ENCODE results near the gene DCD.
"Not testable (repeated sequence)": the region's sequence is repeated elsewhere in the genome, so short reads cannot be mapped to it uniquely, and the experiment has no call there.

Gene DCD

DNA sequence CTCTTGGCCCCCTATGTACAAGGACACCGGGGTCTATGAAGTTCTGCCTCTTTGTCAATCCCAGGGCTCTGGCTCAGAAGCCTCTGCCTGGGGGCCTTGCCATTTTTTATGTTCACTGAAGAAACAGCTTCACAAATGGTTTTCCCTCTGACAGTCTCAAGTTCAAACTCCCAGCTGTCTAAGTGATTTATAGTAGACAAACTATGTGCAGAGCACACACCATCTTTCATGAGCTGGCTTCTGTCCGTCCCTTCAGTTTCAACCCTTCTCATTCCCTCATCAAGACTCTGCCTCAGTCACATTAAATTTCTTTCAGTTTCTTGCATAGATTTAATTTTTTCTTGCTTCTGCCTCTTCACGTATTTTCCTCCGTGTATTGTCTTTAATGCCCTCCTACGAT lies 2.7 kb upstream of the DCD start:
- no peak for DNase-seq

DNA sequence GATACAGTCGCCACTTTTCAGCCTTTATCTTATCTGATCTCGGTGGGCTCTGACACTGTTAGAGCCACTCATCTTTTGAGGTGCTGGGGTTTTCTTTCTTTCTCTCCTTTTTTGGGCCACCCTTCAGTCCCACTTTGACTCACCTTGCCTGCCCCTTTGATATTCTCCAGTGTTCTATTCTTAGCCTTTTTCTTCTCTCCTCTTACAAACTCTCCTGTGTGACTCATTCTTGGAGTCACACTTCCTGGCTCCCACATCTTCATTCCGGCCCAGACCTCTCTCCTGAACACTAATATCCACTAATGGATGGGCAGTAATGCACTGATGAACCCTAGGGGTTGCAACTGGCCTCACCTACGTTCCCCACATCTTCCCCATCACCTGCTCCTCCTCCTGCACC lies 2.2 kb upstream of the DCD start:
- no peak for DNase-seq

DNA sequence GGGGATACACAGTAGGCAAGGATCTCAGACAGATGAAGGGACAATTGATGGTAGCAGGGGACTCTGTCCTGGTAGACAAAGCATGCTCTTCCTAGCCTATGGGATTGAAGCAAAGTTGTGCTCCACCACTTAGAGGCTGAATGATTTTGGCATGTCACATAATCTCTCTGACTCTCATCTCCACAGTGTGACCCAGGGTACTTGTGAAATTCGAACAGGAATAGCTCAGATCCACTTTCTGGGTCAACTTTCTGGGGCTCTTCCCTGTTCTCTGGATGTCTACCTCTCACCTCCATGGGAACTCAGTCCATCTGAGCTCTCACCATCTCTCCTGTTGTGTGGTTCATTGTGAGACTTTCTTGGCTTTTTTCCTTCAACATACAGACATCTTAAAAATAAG lies 1.7 kb upstream of the DCD start:
- no peak for DNase-seq

DNA sequence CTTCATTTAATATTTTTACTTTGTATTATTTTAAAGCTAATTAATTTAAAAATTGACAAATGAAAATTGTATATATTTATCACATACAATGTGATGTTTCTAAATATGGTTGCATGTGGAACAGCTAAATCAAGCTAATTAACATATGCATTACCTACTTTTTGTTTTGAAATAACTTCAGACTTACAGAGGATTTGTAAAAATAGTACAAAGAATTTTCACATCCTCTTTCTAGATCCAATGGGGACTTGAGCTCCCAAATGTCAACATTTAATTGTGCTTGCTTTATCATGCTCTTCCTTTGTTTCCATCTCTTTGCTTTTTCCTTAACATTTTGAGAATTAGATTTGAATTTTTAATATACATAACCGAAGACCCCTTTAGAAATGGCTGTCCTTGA lies 6.6 kb downstream of the DCD start:
- DNase-seq = no peak

DNA sequence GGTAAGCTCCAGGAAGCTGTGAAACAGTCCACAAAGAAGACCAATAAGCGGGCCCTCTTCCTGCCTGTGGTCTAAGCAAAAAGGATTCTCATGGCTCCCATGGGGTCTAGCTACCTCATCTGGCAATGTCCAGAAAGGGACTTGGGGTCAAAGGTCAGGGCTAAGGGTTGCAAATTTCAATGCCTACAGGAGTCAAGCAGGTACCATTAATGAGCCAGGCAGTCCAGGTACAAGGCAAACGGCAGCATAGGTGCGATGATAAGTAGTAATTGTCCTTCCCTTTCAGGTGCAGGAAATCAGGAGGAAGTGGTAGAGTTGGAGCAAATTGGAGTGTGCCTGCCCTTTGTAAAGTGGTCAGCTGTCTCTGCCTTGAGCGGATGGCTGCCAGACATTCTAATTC lies 7.1 kb downstream of the DCD start:
- DNase-seq = no peak

DNA sequence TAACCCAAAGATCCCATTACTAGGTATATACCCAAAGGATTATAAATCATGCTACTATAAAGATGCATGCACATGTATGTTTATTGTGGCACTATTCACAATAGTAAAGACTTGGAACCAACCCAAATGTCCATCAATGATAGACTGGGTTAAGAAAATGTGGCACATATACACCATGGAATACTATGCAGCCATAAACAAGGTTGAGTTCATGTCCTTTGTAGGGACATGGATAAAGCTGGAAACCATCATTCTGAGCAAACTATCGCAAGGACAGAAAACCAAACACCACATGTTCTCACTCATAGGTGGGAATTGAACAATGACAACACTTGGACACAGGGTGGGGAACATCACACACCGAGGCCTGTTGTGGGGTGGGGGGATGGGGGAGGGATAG lies 9.1 kb downstream of the DCD start:
- not testable (repeated sequence) for DNase-seq

DNA sequence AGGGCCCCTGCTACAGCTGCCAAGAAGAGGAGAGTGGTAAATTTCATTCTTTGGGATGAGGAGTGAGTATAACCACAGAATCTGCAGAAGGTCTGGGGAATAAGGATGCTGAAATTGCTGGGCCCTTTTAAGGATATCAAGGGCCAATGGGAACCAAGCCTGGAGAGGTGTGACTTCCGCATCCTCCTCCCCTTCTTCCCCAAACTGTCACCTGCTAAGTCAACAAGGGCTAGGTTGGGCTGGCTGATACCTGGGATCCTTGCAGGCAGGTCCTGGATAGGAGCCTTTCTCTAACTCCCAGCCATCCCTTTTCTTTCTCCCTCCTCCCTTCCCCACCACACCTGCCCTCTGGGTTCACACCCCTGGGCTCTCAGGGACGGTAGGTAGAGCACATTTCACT lies 13.4 kb downstream of the DCD start, which contains the start of gene LACRT:
TSS of gene LACRT (minus strand) at position 101 of the 400 bp plus-strand sequence. CDS start at position 47, 54 bp downstream.
- DNase-seq = no peak

DNA sequence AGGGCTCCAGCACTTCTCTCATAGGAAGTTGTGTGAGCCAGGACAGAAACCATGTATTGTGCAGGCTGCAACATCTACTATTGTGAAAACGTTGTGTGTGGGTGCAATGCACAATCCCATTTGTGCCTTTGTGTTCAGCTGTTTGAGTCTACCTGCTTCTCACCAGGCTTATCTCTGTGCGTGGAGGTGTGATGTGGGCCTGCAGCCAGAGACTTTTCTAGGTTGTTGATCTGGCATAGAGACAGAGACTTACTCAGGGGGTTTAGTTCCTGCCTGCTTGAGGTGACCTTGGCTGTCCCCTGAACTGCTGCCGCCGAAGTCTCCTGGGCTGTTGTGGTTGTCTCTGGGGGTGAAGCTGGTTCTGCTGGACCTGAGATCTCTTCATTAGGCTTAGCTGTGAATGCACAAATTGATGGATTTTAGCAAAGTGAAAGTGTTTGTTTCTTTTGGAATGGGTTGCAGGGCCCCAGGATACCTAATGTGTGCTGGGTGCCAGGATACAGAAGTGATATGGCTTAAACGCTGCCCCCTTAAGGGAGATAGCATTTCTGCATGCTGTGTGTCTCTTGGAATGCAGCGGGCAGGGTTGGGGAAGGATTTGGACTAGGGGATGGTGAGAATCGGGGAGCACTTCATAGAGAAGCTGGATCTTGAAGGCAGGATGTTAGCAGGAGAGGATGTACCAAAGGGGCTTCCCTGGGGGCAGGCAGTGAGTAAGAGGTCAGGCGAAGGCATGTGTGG lies 16.0 kb downstream of the DCD start:
- DNase-seq = no peak

DNA sequence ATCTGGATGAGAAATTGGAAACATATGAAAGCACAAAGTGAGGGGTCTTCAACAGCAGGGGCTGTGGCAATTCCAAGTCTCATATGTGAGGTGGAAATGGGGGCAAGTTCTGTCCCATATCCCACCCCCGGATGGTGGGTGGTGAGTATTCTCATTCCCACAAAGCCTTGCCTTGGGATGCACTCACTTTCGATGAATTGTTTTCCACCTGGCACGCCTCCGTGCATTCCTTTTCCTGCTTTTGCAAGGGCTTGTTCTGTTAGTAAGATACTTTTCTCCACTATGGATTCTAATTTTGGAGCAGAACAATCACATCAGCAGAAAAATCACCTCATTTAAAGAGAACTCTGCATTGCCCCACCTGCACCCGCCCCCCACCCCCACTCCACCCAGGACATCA lies 16.6 kb downstream of the DCD start:
- DNase-seq = no peak

DNA sequence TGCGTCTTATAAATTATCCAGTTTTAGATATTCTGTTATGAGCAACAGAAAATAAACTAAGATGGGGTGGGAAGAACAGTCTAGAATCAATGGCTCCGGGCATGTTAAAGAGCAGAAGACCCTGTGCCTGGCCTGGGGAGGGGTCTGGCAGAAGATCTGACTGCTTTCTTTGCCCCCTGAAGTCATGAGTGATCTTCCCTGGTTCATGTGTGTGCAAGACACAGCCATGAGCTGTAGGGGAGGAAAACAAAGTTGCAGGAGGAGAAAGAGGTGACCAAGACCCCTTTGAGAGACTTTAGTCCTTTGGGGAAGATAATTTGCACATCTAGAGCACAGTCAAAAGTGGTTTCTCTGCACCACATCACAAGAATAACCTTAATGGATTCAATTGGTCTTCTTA lies 18.2 kb downstream of the DCD start:
- DNase-seq = no peak

DNA sequence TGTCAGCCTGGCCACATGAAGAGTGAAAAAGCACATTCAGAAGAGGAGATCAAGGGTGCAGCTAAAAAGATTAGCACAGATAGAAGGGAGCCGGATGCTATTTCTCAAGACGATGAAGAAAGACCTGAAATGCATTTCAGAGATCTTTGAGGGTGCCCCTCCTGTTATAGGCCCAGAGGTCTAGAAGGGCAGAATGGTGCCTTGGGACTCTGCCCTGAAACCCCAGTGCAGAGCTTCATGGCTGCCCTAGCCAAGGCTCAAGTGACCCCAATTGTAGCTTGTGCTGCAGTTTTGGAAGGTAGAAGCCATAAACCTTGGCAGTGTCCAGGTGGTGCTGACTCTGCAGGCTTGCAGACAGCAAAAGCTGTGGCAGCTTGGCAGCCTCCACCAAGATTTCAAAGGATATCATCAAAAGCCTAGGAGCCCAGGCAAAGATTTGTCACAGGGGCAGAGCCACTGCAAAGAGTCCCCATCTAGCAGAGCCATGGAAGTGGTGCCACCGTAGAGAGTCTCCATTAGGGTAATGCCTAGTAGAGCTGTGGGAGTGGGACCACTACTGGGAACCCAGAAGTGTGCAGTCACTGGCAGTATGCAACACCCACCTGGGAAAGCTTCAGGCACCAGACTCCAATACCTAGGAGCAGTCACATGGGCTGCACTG lies 19.8 kb downstream of the DCD start:
- no peak for DNase-seq

DNA sequence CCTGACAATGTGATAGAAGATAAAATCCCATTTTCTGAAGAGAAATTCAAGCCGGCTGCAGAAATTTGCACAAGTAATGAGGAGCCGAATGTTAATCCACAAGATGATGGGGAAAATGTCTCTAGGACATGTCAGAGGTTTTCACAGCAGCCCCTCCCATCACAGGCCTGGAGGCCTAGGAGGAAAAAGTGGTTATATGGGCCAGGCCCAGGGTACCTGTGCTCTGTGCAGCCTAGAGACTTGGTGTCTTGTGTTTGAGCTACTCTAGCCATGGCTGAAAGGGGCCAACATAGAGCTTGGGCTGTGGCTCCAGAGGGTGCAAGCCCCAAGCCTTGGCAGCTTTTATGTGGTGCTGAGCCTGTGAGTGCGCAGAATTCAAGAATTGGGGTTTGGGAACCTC lies 20.9 kb downstream of the DCD start:
- DNase-seq = no peak

DNA sequence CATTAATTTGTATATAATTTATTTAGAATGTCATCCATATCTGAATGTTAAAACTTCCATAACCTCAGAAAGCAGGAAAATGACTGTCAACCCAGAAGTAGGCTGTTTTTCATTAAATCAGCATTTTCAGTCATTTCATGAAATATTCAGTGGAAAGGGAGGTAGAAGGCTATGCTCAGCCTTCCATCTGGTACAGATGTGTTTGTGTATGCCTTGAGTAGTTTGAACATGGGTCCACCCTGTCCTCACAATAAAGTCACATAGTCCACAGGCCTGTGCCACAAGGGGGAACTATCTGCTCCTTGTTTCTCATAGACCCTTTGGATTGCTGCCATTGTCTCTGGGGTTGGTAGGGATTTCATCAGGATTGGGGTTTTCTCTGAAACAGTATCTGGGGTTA lies 22.6 kb downstream of the DCD start:
- DNase-seq = no peak

DNA sequence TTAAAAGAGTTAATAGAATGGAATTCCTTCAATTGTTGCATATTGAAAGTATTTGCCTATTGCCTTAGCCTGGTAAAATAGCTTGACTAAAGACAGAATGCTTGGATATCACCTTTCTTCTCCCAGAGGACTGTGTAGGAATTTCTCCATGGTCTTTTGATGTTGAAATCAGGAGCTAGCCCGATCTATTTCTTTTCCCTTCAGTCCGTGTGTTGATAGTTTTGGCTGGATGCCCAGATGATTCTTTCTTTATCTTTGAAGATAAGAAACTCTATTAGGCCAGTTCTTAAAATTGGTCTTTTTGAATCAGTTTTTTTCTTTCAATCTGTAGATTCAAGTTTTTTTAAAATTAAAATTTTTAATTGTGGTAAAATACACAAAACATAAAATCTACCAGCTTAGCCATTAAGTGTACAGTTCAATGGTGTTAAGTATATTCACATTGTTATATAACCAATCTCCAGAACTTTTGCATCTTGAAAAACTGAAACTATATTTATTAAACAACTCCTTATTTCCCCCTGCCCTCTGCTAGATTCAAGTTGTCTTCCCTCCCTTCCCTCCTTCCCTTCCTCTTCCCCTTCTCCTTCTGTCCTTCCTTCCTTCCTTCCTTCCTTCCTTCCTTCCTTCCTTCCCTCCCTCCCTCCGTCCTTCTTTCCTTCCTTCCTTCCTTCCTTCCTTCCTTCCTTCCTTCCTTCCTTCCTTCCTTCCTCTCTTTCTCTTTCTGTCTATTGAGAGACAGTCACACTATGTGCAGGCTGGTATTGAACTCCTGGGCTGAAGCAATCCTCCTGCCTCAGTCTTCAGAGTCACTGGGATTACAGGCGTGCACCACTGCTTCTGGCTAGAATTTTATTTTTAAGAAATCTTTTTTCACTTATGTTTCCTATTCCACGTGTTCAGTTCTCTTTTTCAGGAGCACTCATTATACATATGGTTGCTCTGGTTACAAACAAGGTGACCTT lies 23.6 kb downstream of the DCD start:
- no peak for DNase-seq

DNA sequence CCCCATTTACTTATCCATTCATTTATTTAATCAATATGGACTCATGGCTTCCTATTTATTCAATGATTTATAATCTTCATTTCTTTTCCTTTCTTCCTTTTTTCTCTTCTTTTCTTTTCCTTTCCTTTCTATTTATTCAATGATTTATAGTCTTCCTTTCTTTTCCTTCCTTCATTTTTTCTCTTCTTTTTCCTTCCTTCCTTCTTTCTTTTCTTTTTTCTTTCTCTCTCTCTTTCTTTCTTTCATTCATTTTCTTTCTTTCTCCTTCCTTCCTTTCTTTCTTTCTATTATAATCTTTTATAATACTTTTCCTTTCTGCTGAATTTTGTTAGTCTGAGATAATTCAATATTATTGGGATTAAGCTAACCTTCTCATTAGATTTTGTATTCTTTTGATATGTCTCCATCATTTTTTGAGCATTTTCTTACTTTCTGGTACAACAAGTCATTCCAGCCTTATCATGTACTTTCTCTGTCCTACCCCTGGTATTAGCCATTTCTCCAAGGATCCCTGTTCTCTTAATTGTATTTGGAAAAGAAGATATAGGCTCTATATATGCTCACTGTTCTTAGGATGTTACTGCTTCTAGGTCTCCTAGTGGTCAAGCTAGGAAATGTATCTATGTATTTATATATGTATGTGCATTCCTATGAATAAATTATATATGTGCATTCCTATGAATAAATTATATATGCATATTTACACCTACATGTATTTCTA lies 25.5 kb downstream of the DCD start:
- no peak for DNase-seq

DNA sequence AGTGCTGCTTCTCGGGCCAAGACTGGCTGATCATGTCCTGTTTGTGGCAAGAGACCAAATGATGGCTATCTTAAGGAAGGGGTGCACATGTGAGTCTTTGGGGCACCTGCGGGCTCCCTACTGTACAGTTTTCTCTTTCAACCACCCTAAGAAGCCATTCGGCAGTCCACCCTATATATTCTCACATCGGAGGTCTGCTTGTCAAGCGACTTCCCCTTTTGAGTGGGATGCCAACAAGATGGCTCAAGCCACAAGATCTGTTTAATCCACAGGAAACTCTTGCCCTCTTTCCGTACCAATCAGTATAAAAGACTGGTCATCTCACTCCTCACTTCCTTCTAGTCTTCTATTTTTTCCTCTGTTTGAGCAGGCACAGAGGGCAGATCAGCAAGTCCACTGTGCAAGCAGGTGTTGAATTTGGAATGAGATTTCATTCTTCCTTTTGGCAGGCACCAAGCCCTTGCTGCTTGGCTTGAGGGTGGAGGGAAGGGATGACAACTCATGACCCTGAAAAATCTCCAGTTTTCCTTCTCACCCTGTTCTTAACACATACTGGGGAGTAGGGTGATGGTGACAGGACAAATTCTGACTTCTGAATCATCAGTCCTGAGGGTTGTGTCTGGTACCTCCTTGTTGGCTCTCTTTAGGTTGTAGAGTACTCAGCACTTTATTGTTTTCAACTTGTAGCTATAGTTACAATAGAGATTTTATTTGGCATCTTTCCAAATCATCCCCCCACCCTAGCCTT lies 31.1 kb downstream of the DCD start:
- DNase-seq = no peak

DNA sequence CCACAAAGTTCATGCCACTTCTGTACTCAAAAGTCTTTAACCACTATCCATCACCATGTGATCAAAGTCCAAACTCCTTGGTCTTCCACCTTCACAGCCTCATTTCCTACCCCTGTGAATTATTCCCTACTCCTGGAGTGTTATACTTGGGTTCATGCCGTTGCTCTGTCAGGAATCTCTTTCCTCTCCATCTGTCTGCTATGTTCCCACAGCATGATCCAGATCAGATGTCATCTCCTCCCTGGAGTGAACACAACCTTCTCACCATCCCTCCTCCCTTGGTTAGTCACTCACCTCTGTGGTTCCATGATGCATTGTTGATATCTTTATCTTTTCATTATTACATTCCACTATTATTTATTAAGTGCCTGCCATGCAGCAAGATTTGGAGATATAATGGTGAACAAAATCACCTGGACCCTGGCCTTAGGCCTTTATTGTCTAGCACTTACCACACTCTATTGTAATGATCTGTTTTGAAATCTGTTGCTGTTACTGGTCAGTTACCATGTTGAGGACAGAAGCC lies 35.9 kb downstream of the DCD start:
- DNase-seq = no peak

DNA sequence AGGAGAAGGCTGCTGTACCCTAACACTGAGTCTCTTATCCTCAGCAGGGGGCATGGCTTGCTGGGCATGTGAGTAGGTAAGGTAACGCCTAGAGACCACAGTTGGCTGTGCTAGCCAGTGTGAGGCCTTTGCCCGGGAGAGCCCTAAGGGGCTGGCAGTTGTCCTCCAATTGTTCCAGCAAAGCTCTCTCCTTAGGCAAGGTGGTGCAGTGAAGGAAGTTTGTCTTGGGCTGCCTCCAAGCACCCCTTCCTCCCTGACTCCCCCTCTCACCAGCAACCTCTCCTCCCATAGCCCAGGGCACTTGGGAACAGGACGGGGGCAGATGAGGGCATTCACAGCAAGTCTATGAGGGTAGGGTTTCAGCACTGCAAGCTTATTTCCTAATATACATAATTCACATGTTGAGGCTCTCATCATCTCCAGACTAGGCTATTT lies 36.4 kb downstream of the DCD start:
- no peak for DNase-seq

DNA sequence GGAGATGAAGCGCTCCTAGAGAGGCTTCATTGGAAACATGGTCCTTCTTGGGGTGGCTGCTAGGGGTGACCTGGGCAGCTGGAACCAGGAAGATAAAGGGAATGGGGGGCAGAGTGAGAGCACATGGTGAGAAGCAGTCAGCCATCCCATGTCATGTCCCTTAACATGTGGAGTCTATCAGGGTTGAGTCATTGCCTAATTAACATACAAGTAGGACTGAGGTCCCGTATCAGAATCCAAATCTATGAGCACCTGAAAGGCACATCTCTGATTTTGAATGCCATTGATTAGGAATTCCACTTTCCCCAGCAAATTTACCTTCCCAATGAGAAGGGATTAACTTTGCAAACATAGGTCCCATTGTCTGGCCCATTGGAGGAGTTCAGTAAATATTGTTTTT lies 39.4 kb downstream of the DCD start:
- DNase-seq = no peak

DNA sequence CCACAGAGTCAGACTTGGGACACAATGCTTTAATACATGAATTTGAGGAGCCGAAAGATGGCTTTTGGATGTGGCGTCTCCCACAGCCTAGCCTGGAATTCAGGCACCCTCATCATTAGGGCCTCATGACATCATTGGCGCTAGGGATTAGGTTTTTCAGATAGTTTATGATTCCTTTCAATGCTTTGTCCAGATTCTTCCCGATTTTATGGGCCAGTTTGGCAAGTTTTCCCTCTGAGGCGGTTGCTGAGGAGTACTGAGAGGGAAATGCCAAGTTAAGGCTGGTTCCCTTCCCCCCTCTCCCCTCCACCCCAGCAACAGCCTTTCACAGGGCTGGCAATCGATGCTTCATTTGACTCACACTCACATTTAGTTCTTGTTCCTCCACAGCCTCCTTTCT lies 40.0 kb downstream of the DCD start:
- DNase-seq = no peak

DNA sequence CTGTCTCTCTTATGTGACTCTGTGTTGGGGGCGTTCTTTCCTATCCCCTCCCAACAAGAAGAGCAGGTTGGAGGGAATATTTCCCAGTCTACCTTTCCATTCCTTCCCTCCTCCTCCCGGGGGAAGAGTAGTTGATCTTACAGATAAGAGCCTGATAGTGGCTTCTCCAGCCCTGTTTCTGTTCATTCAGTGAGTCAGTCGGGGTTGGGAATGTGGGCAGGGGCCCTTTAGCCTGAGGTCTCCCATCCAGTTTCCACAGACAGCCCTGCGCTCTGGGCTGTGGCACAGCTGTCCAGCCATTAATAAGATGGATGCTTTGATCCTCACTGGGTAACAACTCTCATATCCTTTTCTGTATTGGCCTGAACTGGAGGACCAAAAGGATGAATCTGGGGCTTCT lies 41.6 kb downstream of the DCD start:
- DNase-seq = no peak

Measured in NCI-H1694 treated with DMSO at 0.1 percent for 48 hours (cell line).